ENCODE measurements around the gene MLLT3. TPM values are rescaled to one million over a fixed set of nuclear protein-coding genes. Genes with fewer than 3 reads are reported as not detected.

The MLLT3 gene
- total RNA-seq, 1 experiment from 2014 or later, result 20.0 TPM

DNA sequence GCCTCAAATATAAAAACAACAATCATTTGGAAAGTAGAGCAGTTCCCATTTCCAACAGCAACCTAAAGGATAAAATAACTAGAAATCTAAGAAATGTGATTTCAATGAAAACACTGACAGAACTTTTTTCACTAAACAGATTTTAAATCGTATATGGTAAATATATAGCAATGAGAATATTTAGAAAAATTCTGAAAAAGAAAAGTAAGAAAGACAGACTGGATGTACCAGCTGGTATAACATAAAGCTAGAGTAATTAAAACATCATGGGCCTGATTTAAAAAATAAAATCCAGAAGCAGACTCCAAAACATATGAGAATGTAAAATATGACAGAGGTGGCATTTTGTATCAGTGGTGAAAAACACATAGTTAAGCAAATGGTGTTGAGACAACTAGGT, 308.9 kb downstream of the MLLT3 start:
- DNase-seq (ENCODE audit: low read depth), result no peak

- DNase-seq (ENCODE audit: low read depth), result peak; percentile 78
Observed at GRCh38 chr9:20312732-20313131, 309.6 kb downstream of the MLLT3 start.

DNA sequence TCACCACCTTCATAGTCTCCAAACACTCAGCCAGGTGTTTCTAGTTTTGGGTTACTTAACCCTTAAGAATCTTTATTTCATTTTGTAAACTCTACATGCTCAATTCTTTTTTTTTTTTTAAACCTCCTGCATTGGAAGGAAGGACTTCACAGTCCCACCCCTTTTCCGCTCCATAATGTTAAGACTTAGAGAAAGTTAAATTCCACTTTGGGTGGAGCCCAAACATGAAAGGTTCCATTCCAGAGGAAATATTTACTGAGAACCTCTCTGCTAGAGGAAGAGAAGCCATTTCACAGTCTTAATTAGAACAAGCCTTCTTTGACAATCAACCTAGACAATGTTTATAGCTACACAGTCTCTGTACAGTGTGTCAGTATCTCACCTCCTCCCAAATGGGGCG, 312.3 kb downstream of the MLLT3 start:
- no peak for DNase-seq (ENCODE audit: low read depth)

DNA sequence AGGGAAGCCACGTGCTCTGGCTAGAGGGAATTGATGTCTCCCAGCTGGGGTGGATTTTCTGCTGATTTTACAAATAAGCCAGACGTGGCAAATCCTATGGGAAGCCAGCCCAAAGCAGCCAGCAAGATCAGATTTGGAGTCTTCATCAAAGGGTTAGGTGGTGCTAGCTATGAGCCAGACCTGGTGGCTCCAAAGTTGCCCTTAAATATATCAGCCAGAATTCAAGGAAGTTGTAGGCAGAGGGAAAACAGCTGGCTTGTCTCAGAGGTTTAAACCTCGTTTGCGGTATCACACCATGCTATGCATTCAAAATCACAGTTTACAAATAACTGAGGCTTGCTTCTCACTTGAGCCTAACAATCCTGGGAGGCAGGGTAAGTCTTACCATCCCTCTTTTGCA, 313.2 kb downstream of the MLLT3 start:
- no peak for DNase-seq (ENCODE audit: low read depth)

GRCh38 chr9:20307621-20308020, 314.7 kb downstream of the MLLT3 start:
- no peak for DNase-seq (ENCODE audit: low read depth)

DNA sequence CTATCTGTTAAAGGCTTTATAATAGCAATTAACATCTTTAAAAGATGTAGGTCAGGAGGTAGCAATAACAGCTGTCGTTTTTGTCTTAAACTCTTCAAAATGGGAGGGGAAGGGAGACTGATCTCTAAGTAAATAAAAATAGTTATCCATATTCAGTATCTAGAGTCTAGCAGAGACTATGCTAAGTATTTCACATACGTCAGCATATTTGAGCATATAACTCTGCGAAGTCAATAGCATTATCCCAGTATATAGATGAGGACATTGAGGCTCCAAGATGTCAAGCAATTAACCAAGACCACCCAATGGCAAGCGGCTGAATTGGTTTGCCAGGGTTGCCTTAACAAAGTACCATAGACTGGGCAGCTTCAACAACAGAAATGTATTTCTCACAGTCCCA, 316.8 kb downstream of the MLLT3 start:
- no peak for DNase-seq (ENCODE audit: low read depth)

- DNase-seq (ENCODE audit: low read depth), result no peak
Observed at GRCh38 chr9:20303996-20304395, 318.3 kb downstream of the MLLT3 start.

GRCh38 chr9:20303066-20303465, 319.2 kb downstream of the MLLT3 start:
- DNase-seq (ENCODE audit: low read depth), result no peak

- no peak for DNase-seq (ENCODE audit: low read depth)
Observed at GRCh38 chr9:20302197-20302596, 320.1 kb downstream of the MLLT3 start.

GRCh38 chr9:20300430-20301115, 321.7 kb downstream of the MLLT3 start:
- no peak for DNase-seq (ENCODE audit: low read depth)

GRCh38 chr9:20297646-20298084, 324.6 kb downstream of the MLLT3 start:
- DNase-seq (ENCODE audit: low read depth), result peak; percentile 17

GRCh38 chr9:20295555-20295954, 326.7 kb downstream of the MLLT3 start:
- DNase-seq (ENCODE audit: low read depth), result no peak

- DNase-seq (ENCODE audit: low read depth), result peak; percentile 45
Observed at GRCh38 chr9:20294046-20294750, 328.1 kb downstream of the MLLT3 start.

DNA sequence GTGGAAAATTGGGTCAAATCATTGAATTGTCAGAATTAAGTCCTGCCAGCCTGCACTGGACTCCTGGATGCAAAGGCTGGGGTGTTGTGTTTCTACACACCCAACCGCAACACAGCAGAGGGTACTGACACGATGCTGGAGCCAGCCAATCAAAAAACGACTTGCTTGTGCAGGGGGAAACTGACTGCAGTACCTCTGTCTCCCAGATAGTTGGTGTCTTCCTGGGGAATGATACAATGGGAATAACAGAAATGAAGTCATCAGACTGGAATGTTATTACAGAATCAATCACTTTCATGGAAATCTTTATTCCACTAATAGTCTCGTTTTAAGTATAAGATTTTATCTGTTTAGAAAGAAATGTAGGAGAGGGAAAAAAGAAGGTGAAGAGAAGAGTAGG, 330.3 kb downstream of the MLLT3 start:
- peak; percentile 62 for DNase-seq (ENCODE audit: low read depth)

Small RNA genes within 50 kb of the gene (small RNA-seq; reads per million reads assigned to genes)
- gene MIR4473 (not detected), gene MIR4474 (not detected), gene RNU4-26P (not detected)

Other genes with a start within 250 kb of the MLLT3 start
- 39.6 and 40.8 TPM in 2 replicates for gene FOCAD, start 61.8 kb upstream of the MLLT3 start, total RNA-seq (2014; rRNA removed; shearing (Covaris generic))

Data from HT1080 (cell line).